SHP77 treated with DMSO at 0.1 percent for 48 hours (cell line): ENCODE results near the gene TMEM229B.

Source experiments
- DNase-seq: peaks from one replicate; lab custom pipeline; 2025; lab: John Stamatoyannopoulos, UW

The TMEM229B gene

GRCh38 chr14:67487937-67488893 lies at the start of gene TMEM229B:
Gene TMEM229B (minus strand): TSS chr14:67488721. CDS start chr14:67473923, 14,798 bp downstream.
- DNase-seq = no peak

GRCh38 chr14:67537736-67538135 lies 49.2 kb upstream of the TMEM229B start:
- no peak for DNase-seq

DNA sequence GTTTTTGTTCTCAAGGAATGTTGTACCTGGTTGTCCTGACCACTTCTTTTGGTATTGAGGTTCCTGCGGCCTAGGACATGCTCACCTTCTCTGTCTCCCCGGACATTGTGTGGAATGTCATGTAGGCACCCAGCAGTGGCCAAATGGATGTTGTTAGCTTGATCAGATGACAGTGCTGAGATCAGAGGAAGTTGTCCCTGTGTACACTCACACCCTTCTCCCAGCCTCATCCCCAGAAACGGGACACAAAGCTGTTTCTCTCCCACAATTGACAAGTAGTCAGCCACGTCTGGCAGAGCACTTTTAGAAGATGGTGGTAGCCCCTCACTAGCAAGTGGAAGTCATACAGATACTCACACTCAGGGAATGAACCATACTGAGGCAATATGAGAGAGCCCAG lies 47.6 kb upstream of the TMEM229B start:
- DNase-seq = no peak

DNA sequence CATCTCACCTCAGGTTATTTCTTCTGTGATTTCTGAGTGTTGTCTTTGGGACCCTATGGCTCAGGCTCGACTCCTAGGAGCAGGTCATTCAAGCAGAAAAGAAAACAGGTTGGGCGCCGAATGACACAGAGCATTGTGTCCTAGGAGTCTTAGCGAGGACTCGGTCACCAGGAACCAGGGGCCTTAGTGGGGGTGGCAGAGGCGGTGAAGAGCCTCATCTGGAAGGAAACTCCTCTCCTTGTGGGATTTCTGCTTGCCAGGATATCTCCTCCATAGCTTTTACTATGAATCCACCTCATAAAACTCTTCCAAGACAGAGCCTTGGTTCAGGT lies 45.2 kb upstream of the TMEM229B start:
- DNase-seq = no peak

DNA sequence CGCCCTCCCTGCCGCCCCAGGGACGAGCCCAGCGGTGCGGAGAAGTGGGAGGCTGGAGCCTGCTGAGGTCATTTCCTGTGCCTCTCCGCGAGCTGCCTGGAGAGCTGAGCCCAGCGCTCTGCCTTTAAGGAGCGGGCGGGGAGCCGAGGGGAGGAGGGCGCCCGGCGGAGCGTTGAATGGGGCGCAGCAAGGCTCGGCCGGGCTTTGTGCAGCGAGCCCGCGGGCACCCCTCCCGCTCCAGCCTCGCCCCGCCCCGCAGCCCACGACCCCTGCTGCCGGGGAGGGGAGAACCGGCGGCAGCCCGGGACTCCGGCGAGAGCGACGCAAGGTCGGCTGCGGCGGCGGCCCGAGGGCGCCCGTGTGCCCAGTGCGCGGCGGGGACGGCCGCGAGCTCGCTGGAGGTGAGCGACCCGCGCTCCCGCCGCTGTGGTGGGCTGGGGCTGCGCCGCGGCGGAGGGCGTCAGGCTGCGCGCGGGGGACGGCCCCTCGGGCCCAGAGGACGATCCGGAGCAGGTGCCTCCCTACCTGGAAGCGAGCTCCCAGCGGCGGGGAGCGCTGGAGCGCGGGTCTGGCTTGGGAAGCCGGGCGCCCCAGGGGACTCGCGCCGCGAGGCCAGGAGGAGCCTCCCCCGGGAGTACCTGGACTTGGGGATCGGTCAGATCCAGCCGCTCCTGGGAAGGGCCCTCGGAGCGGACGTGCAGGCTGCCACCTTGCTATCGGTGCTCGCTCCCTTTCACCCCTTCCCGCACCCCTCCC lies 44.7 kb upstream of the TMEM229B start, which contains the start of gene PLEKHH1:
Gene PLEKHH1 (plus strand): TSS at position 293 of the 756 bp plus-strand sequence. CDS start 8,578 bp downstream, outside the sequence.
- no peak for DNase-seq

DNA sequence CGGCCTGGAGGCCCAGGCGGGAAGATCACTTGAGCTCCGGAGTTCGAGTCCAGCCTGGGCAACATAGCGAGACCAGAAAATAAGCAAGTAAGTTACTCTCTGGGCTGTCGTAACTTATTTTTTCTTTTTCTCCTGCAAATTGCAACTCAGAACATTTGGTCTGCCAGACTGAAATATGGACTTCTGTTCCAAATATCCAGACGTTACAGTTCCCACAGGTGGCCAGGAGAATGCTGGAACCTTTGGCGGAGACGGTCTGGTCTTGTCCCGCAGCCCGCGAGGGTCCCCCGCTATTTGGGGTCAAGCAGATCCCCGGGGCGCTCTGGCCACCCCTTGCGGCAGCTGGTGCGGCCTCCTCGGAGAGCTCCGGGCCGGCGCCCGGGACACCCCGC lies 44.1 kb upstream of the TMEM229B start:
- DNase-seq = no peak

- DNase-seq = no peak
Measured at GRCh38 chr14:67529947-67530935, 41.7 kb upstream of the TMEM229B start.

DNA sequence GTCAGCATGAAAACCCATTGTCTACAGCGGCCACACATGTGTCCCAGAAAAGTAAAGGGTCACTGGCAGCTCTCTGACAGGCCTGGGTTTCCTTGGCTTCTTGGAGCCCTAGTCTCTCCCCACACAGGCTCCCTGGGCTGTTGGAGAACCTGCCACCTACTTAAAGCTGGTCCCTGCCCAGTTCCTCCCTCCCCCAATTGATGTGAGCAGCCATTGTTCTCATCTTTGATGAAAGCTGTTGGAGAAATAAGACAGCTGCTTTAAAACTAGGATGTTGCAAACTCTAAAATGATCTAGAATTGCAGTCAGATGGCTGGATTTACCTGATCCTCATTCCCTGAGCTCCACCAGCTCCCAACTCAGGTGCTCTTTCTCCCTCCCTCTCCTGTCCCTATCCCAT lies 39.8 kb upstream of the TMEM229B start:
- DNase-seq = no peak

GRCh38 chr14:67527756-67528155 lies 39.2 kb upstream of the TMEM229B start:
- DNase-seq = no peak

GRCh38 chr14:67526676-67527459 lies 38.3 kb upstream of the TMEM229B start:
- DNase-seq = peak; percentile 17

- no peak for DNase-seq
Measured at GRCh38 chr14:67526181-67526580, 37.7 kb upstream of the TMEM229B start.

DNA sequence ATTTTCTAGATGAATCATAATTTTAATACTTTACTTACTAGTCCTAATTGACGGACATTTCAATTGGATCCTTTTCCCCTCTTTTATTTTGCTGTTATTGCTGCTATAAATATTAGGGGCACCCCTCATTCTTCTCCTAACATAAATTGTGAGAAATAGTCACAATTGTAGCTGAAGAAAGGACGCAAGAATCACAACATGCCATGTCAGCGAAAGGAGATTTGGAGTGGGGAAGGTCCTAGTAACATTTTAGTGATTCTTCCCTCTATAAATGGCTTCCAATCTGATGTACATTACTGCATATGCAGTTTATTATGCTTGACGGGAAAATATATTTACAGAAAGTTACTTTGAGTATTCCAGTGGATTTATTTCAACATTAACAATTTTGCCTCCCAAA lies 36.9 kb upstream of the TMEM229B start:
- no peak for DNase-seq

GRCh38 chr14:67524634-67524963 lies 36.1 kb upstream of the TMEM229B start:
- DNase-seq = no peak

DNA sequence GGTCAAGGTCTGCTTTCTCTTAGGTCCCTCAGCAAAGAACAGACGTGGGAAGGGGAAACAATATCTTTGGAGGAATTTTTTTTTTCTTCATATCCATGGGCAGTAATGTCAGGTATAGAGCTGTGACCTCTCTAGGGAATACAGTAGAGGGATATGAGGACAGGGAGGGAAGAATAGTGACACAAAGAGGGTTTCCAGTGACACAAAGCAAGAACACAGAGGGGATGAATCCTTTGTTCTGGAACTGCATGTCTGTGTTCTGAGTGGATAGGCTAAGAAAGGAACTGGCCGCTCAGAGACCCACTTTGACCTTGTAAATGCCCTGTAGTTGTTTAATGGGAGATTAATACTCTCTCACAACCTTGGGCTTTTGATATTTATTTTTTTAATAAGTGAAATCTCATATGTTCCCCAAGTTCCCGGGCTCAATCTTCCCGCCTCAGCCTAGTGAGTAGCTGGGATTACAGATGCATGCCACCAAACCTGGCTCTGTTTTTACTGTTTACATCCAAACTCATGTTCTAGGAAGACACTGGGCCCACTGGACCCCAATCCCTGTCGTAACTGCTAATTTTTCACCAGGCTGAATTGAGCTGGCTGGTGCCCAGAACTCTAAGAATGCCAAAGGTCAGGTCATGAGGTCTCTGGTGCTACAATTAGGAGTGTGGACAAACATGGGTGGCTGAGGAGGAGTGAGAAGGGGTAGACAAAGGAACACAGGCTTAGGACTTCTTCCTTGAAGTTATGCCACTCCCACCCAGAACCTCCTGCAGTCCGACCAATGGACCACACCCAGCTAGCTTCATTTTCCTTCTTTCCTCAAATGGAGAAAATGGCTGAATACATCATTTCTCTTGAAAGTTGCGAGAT lies 35.5 kb upstream of the TMEM229B start:
- DNase-seq = no peak

DNA sequence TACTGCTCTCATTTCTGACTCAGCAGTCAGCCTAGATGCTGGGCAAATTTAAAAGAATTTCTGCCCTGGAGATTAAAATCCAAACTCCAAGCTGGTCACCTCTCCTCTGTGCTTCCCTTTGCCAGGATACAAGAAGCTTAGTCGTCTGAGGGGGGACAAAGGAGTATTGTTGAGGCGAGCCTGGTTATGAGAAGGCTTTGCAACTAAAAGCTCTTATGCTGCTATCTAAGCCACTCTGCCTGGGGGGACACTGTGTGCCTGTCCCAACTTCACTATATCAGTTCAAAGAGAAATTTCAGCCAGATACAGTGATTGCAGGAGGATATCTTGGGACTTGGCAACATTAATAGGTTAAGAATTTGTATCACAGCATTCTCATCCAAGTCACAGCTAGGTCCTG lies 33.7 kb upstream of the TMEM229B start:
- DNase-seq = no peak

GRCh38 chr14:67520482-67520881 lies 32.0 kb upstream of the TMEM229B start:
- DNase-seq = no peak

GRCh38 chr14:67519406-67519805 lies 30.9 kb upstream of the TMEM229B start:
- DNase-seq = no peak

- DNase-seq = no peak
Measured at GRCh38 chr14:67517083-67517482, 28.6 kb upstream of the TMEM229B start.

DNA sequence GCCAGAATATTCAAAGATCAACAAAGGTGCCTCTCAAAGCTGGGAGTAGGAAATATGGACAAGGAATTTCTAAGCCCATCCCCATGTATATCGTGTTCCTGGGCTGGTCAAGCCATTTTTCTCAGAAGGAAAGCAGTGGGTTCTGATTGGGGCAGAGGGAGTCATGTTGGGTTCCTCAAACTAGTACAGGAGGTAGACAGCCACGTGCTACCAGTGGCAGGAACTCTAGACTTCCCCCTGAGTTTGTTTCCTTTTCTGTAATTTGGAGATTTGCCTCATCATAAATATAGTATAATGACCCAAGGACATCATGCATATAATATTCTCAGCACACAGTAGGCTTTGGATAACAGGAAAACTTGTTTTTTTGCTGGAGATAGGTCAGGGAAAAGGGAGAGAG lies 28.2 kb upstream of the TMEM229B start:
- DNase-seq = no peak

GRCh38 chr14:67515386-67516079 lies 27.0 kb upstream of the TMEM229B start:
- DNase-seq = no peak
